Urinary bladder (tissue), 4 donors: Measurements from ENCODE around the gene CX3CL1. TPM values are rescaled to one million over a fixed set of nuclear protein-coding genes. Genes with fewer than 3 reads are reported as not detected.
"Not testable (repeated sequence)": the region's sequence is repeated elsewhere in the genome, so short reads cannot be mapped to it uniquely, and the experiment has no call there.

Experiments
- DNase-seq: peaks from one replicate; pipeline ENCODE4 v3.0.0-alpha.2; 2015; ENCODE audit errors: extremely low spot score
- H3K27ac ChIP-seq: one replicate; pipeline ENCODE4 v1.5.1; 2013; ENCODE audit warnings: low read depth, mild to moderate bottlenecking, moderate library complexity
- H3K36me3 ChIP-seq: one replicate; pipeline ENCODE4 v1.6.1; 2013; ENCODE audit warnings: mild to moderate bottlenecking, moderate library complexity; ENCODE audit not compliant: insufficient read depth
- H3K4me1 ChIP-seq: one replicate; pipeline ENCODE4 v1.6.1; 2013; ENCODE audit warnings: mild to moderate bottlenecking, moderate library complexity; ENCODE audit not compliant: insufficient read depth
- H3K4me3 ChIP-seq: one replicate; pipeline ENCODE4 v1.5.1; 2013; ENCODE audit warnings: low read depth, low read length
- WGBS: extraction: QIAGEN DNeasy Blood & Tissue Kit; methylation state at CpG from one replicate; pipeline ENCODE4 v1.1.7; 2013; 5-methylcytosine and 5-hydroxymethylcytosine counted together
- polyA plus RNA-seq: library from polyadenylated mRNA; stranded (reverse); fragments of 200-250 nt; gene quantifications from one replicate; pipeline ENCODE4 v1.2.3, GENCODE V29; 2013
- total RNA-seq: library from RNA; depleted of rRNA; stranded (reverse); fragments of >200 nt; gene quantifications from one replicate; pipeline ENCODE4 v1.2.3, GENCODE V29; 2014
- donor health status: healthy with polysubstance abuse.
- donor health status: healthy.

The CX3CL1 gene
- total and polyA plus RNA-seq, 2 donors, result 2.1 to 56.5 TPM

DNA sequence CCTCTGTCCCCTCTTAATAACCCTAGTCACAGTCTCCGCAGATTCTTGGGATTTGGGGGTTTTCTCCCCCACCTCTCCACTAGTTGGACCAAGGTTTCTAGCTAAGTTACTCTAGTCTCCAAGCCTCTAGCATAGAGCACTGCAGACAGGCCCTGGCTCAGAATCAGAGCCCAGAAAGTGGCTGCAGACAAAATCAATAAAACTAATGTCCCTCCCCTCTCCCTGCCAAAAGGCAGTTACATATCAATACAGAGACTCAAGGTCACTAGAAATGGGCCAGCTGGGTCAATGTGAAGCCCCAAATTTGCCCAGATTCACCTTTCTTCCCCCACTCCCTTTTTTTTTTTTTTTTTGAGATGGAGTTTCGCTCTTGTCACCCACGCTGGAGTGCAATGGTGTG lies 8.1 kb upstream of the CX3CL1 start:
- Histone ChIP-seq H3K4me1 (no peaks in the 10 kb centered on the region), H3K27ac (no peak overlapping the region), H3K36me3 (no peaks in the 10 kb centered on the region), H3K4me3 (no peak overlapping the region)
- 92% methylated on average over 3 of the region's 3 CpGs for WGBS
- DNase-seq, result no peak

DNA sequence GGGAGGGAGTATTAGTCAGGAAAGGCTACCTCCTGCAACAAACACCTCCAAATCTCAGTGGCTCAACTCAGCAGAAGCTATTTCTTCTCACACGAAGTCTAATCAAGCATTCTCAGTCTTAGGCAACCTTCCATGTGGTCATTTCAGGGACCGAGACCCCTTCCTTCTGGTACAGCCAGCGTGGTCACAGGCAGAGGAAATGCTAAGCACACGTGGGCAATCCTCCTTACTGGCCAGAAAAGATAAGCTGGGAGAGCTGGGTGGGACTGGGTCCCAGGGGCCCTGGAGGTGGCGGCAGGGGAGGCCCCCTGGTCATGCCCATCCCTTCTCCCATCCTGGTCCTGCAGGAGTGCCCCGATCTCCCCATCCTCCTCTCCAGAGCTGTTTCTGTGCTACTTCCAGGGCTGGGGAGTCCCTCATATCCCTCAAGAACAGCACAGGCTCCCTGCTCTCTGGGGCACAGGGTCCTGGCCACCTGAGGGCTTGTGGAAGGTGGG lies 5.7 kb upstream of the CX3CL1 start:
- DNase-seq, result no peak
- Histone ChIP-seq H3K4me1 (no peaks in the 10 kb centered on the region), H3K27ac (no peak overlapping the region), H3K36me3 (no peaks in the 10 kb centered on the region), H3K4me3 (no peak overlapping the region)
- 54% methylated on average over 6 of the region's 6 CpGs for WGBS

- 75% methylated on average over 7 of the region's 7 CpGs for WGBS
- Histone ChIP-seq H3K4me3 (no peak overlapping the region), H3K27ac (no peak overlapping the region), H3K36me3 (no peaks in the 10 kb centered on the region), H3K4me1 (no peaks in the 10 kb centered on the region)
- no peak for DNase-seq
Measured at GRCh38 chr16:57367116-57367752, 5.1 kb upstream of the CX3CL1 start.

GRCh38 chr16:57371494-57372371 lies 557 bp upstream of the CX3CL1 start:
- Histone ChIP-seq H3K4me1 (peaks cover 3% of the 10 kb centered on the region), H3K36me3 (no peaks in the 10 kb centered on the region), H3K27ac (no peak overlapping the region), H3K4me3 (no peak overlapping the region)
- no peak for DNase-seq
- whole genome bisulfite sequencing, result 76% methylated on average over 15 of the region's 15 CpGs

DNA sequence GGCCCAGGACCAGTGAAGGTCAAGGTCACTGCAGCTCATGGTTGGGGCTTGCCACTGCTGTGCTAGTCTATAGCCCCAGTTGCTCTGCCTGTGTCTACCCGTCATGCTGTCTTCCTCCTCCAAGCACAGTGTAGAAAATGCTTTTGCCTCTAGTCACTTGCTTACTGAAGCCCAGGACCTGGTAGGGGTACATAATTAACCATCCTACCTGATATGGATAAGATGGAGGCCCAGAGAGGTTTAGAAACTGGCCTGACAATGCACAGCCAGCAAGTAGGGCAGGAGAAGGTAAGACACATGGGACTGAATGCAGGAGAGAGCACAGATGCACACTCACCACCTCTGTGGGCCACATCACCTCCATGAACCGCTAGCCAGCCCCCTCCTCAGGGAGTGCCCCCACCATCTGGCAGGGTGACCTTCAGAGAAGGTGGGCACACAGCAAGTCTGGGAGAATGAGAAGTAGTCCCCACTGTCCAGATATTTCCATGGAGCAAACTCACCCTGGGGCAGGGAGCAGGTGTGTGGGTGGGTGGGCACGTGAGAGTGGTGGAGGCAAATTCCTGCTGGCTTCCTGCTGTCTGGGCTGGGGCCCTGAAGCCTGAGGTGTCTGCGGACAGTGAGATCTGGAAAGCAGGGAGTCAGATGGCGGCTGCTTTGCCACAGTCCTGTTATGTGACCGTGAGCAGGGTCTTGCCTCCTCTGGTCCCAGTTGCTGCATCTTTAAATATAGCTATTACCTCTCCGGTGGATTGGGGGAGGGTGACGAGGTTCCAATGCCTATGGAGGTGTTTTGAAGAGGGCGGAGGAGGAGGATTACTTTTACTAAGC lies 1.0 kb downstream of the CX3CL1 start:
- 50% methylated on average over 9 of the region's 9 CpGs for WGBS
- H3K36me3 ChIP-seq, result no peaks in the 10 kb centered on the region
- DNase-seq, result no peak
- H3K27ac ChIP-seq, result no peak overlapping the region
- H3K4me3 ChIP-seq, result peak overlapping the region; percentile 49
- peaks cover 3% of the 10 kb centered on the region for H3K4me1 ChIP-seq

DNA sequence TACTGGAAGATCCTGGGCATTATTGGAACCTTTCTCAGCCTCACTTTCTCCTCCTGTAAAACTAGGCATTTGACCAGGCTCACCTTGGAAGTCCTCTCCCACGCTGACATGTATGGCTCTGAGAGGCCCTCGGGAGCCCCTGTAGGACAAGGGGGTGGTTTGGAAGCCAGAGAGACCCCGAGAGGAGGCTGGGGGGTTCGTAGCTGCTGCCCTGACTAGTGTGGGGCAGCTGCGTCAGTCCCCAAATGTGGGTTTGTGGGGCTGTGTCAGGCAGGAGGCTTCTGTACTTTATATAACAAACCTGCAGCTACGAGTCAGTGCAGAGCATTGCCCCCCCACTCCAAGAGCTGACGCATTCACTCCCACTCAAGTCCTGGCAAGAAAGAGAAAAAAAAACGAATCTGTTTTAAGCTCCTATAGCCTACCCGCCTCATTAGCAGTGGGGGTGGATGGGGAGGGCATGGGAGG lies 1.8 kb downstream of the CX3CL1 start:
- H3K36me3 ChIP-seq, result no peaks in the 10 kb centered on the region
- peak overlapping the region; percentile 49 for H3K4me3 ChIP-seq
- DNase-seq, result no peak
- WGBS, result 46% methylated on average over 9 of the region's 9 CpGs
- peaks cover 3% of the 10 kb centered on the region for H3K4me1 ChIP-seq
- no peak overlapping the region for H3K27ac ChIP-seq

GRCh38 chr16:57374925-57375465 lies 2.7 kb downstream of the CX3CL1 start:
- not testable (repeated sequence) for DNase-seq, H3K36me3 ChIP-seq, H3K27ac ChIP-seq, H3K4me3 ChIP-seq, H3K4me1 ChIP-seq
- 86% methylated on average over 8 of the region's 8 CpGs for WGBS

- Histone ChIP-seq H3K27ac (no peak overlapping the region), H3K4me1 (peaks cover 3% of the 10 kb centered on the region), H3K4me3 (no peak overlapping the region), H3K36me3 (no peaks in the 10 kb centered on the region)
- WGBS, result 96% methylated on average over 3 of the region's 3 CpGs
- no peak for DNase-seq
Measured at GRCh38 chr16:57376313-57376818, 4.1 kb downstream of the CX3CL1 start.

- WGBS, result 35% methylated on average over 5 of the region's 5 CpGs
- DNase-seq, result no peak
- Histone ChIP-seq H3K36me3 (no peaks in the 10 kb centered on the region), H3K27ac (no peak overlapping the region), H3K4me1 (peaks cover 3% of the 10 kb centered on the region), H3K4me3 (no peak overlapping the region)
Measured at GRCh38 chr16:57377080-57377841, 5.0 kb downstream of the CX3CL1 start.

DNA sequence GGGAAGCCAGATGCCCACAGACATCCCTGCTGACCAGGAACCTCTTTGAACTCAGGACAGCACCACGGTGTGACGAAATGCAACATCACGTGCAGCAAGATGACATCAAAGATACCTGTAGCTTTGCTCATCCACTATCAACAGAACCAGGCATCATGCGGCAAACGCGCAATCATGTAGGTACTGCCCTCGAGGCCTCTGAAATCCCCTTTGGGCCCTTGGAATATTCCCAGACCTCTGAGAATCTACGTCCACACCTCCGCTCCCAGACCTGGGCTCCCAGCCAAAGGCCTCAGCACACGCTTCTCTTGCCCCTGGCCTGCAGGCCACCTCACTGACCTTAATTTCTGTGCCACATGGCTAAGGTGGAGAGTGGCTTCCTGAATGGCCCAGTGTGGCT lies 7.3 kb downstream of the CX3CL1 start:
- WGBS, result 73% methylated on average over 10 of the region's 10 CpGs
- Histone ChIP-seq H3K36me3 (no peaks in the 10 kb centered on the region), H3K4me3 (no peak overlapping the region), H3K27ac (no peak overlapping the region), H3K4me1 (peaks cover 2% of the 10 kb centered on the region)
- no peak for DNase-seq

- H3K4me1 ChIP-seq, result peaks cover 2% of the 10 kb centered on the region
- H3K36me3 ChIP-seq, result no peaks in the 10 kb centered on the region
- WGBS, result 59% methylated on average over 8 of the region's 8 CpGs
- no peak overlapping the region for H3K4me3 ChIP-seq
- no peak overlapping the region for H3K27ac ChIP-seq
- DNase-seq, result no peak
Measured at GRCh38 chr16:57380671-57381462, 8.6 kb downstream of the CX3CL1 start.
